Epithelial cell of proximal tubule (primary cell): ENCODE measurements around the gene ARL15. TPM values are rescaled to one million over a fixed set of nuclear protein-coding genes. Genes with fewer than 3 reads are reported as not detected.

Experiments used
- DNase-seq: peaks from one replicate; pipeline ENCODE4 v3.0.0-alpha.2; 2011; ENCODE audit warnings: low read depth
- H3K4me3 ChIP-seq: 2 replicates; pipeline ENCODE4 v1.5.1; 2011; ENCODE audit warnings: low read depth, mild to moderate bottlenecking, low read length
- CTCF ChIP-seq: conservative IDR thresholded peaks from 2 replicates; pipeline ENCODE4 v1.5.1; 2012; ENCODE audit warnings: low read depth, mild to moderate bottlenecking, low read length
- total RNA-seq: library from RNA; depleted of rRNA; stranded (reverse); fragments of >200 nt; gene quantifications from 2 replicates; pipeline ENCODE4 v1.2.3, GENCODE V29; 2015

ARL15 gene
- total RNA-seq, 1 donor from 2014 or later = 1.9 TPM

DNA sequence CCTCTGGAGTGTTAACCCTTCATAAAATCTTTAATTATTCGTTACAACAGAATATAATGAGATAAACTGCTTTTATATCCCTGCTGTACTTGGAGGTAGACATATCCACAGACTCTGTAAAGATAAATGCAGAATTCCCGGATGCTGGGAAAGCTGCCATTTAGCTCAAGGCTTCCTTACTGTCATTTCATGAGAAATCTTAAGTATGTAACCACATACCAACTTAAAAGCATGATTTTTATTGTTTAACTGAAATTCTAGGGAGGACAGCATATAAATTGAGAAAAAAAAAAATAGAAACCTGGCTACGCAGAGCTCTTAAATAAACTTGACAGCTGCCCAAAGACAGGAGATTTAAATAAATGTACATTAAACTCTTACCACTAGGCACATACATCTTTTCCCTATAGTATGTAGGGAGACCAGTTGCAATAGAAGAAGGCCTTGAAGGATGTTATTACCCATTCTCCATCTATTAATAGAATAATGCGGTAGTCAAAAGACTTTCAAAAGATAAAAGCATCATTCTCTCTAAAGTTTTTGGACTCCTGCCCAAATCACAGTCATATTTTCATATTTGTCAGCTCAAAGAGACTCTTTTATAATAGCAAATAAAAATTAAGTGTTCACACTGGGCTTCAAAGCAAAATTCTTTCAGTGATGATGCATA lies 376.1 kb downstream of the ARL15 start:
- TF ChIP-seq CTCF = no peak
- no peak for DNase-seq
- H3K4me3 ChIP-seq = no peak overlapping the region

GRCh38 chr5:53932351-53932750 lies 378.0 kb downstream of the ARL15 start:
- DNase-seq = no peak
- TF ChIP-seq CTCF = no peak
- no peak overlapping the region for H3K4me3 ChIP-seq

GRCh38 chr5:53930457-53930856 lies 379.9 kb downstream of the ARL15 start:
- H3K4me3 ChIP-seq = no peak overlapping the region
- no peak for DNase-seq
- no peak for TF ChIP-seq CTCF

GRCh38 chr5:53929570-53929969 lies 380.8 kb downstream of the ARL15 start:
- no peak for DNase-seq
- no peak for TF ChIP-seq CTCF
- H3K4me3 ChIP-seq = no peak overlapping the region

GRCh38 chr5:53929152-53929551 lies 381.2 kb downstream of the ARL15 start:
- H3K4me3 ChIP-seq = no peak overlapping the region
- DNase-seq = no peak
- no peak for TF ChIP-seq CTCF

GRCh38 chr5:53928641-53929040 lies 381.7 kb downstream of the ARL15 start:
- no peak for TF ChIP-seq CTCF
- DNase-seq = no peak
- no peak overlapping the region for H3K4me3 ChIP-seq

DNA sequence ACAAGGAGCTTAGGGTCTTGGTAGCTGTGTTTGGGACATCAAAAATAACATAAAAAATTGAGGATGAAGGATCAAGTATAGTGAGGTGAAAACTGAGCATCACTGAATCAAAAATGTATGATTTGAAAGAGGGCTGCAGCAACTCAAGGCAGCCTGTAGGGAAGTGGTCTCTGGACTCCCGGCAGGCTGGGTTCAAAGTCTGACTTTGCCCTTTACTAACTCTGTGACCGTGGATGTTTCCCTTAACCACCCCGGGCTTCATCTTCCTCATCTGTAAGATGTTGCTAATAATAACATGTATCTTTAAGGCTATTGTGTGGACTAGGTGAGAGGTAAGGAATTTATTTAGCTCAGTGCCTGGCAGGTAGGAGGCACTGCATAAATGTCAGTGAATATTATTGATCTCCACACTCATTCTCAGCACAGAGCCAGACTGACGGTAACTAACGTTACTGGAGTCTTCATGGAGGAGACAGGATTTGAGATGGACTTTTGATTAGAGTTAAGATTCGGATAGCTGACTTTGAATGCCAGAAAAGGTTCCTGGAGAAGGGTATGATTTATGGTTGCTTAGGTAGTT lies 382.6 kb downstream of the ARL15 start:
- no peak overlapping the region for H3K4me3 ChIP-seq
- DNase-seq = no peak
- no peak for TF ChIP-seq CTCF
